HL-60 (cell line): ENCODE measurements around the gene KCNJ11.

ENCODE experiments used
- GABPA ChIP-seq: IDR thresholded peaks from 2 replicates; pipeline ENCODE4 v1.6.1; 2012; ENCODE audit warnings: low read depth
- POLR2AphosphoS5 ChIP-seq: IDR thresholded peaks from 2 replicates; pipeline ENCODE4 v1.6.1; 2012; ENCODE audit warnings: low read depth
- SPI1 ChIP-seq: IDR thresholded peaks from 2 replicates; pipeline ENCODE4 v1.6.1; 2012; ENCODE audit warnings: low read depth, mild to moderate bottlenecking, borderline replicate concordance
- TF ChIP-seq, protein P1 (sequence below): IDR thresholded peaks from one replicate; pipeline ENCODE4 v1.5.1; 2011; ENCODE audit warnings: low read length, control low read depth, inconsistent platforms; ENCODE audit not compliant: insufficient read depth
- TF ChIP-seq, protein P2 (sequence below): IDR thresholded peaks from 2 replicates; pipeline ENCODE4 v1.6.1; 2012; ENCODE audit warnings: low read depth; ENCODE audit not compliant: insufficient replicate concordance

DNA sequence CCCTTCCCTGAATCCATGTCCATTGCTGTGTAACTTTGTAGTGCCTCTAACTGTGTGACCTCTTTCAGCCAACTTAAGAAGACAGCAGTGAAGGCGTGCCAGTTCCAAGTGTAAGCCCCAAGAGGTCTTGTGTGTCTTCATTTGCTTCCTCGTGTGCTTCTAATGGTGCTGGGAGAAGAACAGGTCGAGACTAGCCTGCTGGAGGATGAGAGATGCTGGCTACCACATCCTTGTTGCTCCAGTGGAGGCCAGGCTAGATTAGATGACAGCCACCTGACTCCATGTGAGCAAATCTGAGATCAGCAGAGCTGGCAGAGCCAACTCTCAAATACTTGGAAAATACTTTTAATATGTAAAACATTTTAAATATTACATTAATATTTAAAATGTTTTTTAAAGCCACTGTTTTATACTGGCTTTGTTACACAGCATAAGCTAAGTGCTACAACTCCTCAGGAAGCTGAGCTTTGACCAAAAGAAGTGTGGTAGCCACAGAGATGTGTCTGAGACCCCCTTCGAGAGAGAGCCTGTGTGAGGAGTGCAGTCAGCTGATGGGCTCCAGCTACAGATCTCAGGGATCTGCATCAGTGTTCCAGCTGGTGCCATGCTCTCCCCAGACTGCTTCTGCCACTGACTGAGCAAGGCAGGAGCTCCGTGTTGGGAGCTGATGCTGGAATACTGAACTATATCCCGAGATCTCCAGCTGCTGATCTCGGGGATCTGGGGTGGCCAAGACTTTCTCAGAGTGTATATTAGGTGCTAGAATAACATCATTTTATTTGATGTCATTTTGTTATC is 8.9 kb downstream of the KCNJ11 start:
- TF ChIP-seq, protein P1, sequence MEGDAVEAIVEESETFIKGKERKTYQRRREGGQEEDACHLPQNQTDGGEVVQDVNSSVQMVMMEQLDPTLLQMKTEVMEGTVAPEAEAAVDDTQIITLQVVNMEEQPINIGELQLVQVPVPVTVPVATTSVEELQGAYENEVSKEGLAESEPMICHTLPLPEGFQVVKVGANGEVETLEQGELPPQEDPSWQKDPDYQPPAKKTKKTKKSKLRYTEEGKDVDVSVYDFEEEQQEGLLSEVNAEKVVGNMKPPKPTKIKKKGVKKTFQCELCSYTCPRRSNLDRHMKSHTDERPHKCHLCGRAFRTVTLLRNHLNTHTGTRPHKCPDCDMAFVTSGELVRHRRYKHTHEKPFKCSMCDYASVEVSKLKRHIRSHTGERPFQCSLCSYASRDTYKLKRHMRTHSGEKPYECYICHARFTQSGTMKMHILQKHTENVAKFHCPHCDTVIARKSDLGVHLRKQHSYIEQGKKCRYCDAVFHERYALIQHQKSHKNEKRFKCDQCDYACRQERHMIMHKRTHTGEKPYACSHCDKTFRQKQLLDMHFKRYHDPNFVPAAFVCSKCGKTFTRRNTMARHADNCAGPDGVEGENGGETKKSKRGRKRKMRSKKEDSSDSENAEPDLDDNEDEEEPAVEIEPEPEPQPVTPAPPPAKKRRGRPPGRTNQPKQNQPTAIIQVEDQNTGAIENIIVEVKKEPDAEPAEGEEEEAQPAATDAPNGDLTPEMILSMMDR, result no peak
- TF ChIP-seq, protein P2, sequence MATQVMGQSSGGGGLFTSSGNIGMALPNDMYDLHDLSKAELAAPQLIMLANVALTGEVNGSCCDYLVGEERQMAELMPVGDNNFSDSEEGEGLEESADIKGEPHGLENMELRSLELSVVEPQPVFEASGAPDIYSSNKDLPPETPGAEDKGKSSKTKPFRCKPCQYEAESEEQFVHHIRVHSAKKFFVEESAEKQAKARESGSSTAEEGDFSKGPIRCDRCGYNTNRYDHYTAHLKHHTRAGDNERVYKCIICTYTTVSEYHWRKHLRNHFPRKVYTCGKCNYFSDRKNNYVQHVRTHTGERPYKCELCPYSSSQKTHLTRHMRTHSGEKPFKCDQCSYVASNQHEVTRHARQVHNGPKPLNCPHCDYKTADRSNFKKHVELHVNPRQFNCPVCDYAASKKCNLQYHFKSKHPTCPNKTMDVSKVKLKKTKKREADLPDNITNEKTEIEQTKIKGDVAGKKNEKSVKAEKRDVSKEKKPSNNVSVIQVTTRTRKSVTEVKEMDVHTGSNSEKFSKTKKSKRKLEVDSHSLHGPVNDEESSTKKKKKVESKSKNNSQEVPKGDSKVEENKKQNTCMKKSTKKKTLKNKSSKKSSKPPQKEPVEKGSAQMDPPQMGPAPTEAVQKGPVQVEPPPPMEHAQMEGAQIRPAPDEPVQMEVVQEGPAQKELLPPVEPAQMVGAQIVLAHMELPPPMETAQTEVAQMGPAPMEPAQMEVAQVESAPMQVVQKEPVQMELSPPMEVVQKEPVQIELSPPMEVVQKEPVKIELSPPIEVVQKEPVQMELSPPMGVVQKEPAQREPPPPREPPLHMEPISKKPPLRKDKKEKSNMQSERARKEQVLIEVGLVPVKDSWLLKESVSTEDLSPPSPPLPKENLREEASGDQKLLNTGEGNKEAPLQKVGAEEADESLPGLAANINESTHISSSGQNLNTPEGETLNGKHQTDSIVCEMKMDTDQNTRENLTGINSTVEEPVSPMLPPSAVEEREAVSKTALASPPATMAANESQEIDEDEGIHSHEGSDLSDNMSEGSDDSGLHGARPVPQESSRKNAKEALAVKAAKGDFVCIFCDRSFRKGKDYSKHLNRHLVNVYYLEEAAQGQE, result no peak
- TF ChIP-seq GABPA, result no peak
- no peak for TF ChIP-seq POLR2AphosphoS5
- no peak for TF ChIP-seq SPI1
